Hepatocyte (in vitro differentiated cells): ENCODE data around the gene STARD7. TPM values are rescaled to one million over a fixed set of nuclear protein-coding genes. Genes with fewer than 3 reads are reported as not detected.

Experiments
- DNase-seq: peaks from one replicate; pipeline ENCODE4 v3.0.0-alpha.2; 2016; ENCODE audit warnings: low spot score
- H2AFZ ChIP-seq: fragments of 200-600 bp; sonication (generic); 2 replicates; pipeline ENCODE4 v1.6.0; 2016; ENCODE audit warnings: antibody characterized with exemption, mild to moderate bottlenecking
- H3K27ac ChIP-seq: fragments of 200-600 bp; sonication (generic); 2 replicates; pipeline ENCODE4 v1.5.1; 2016; ENCODE audit warnings: mild to moderate bottlenecking
- H3K27me3 ChIP-seq: fragments of 200-600 bp; sonication (generic); 2 replicates; pipeline ENCODE4 v1.6.1; 2016
- H3K36me3 ChIP-seq: fragments of 200-600 bp; sonication (generic); replicated peaks from 2 replicates; pipeline ENCODE4 v1.5.1; 2016; ENCODE audit warnings: low read depth; ENCODE audit not compliant: insufficient read depth
- H3K4me1 ChIP-seq: fragments of 200-600 bp; sonication (generic); 2 replicates; pipeline ENCODE4 v1.5.1; 2016; ENCODE audit warnings: mild to moderate bottlenecking, moderate library complexity; ENCODE audit not compliant: insufficient read depth
- H3K4me2 ChIP-seq: fragments of 200-600 bp; sonication (generic); 2 replicates; pipeline ENCODE4 v1.6.0; 2016
- H3K4me3 ChIP-seq: fragments of 200-600 bp; sonication (generic); 2 replicates; pipeline ENCODE4 v1.5.1; 2016; ENCODE audit warnings: mild to moderate bottlenecking
- H3K79me2 ChIP-seq: fragments of 200-600 bp; sonication (generic); 2 replicates; pipeline ENCODE4 v1.6.0; 2017; ENCODE audit warnings: mild to moderate bottlenecking
- H3K9me2 ChIP-seq: fragments of 200-600 bp; sonication (generic); replicated peaks from 2 replicates; pipeline ENCODE4 v1.6.0; 2017; ENCODE audit warnings: mild to moderate bottlenecking; ENCODE audit not compliant: insufficient read depth
- H3K9me3 ChIP-seq: fragments of 200-600 bp; sonication (generic); 2 replicates; pipeline ENCODE4 v1.5.1; 2016; ENCODE audit warnings: low read depth, mild to moderate bottlenecking
- H4K20me1 ChIP-seq: fragments of 200-600 bp; sonication (generic); 2 replicates; pipeline ENCODE4 v1.6.0; 2016; ENCODE audit warnings: mild to moderate bottlenecking; ENCODE audit not compliant: insufficient read depth, poor library complexity, severe bottlenecking
- CTCF ChIP-seq: fragments of 200-600 bp; sonication (generic); IDR thresholded peaks from 2 replicates; pipeline ENCODE4 v1.5.1; 2016; ENCODE audit warnings: antibody characterized with exemption, mild to moderate bottlenecking; ENCODE audit not compliant: poor library complexity
- EZH2 ChIP-seq: fragments of 200-600 bp; sonication (generic); IDR thresholded peaks from 2 replicates; pipeline ENCODE4 v1.6.1; 2016; ENCODE audit warnings: antibody characterized with exemption, mild to moderate bottlenecking, borderline replicate concordance
- EZH2phosphoT487 ChIP-seq: fragments of 200-600 bp; sonication (generic); IDR thresholded peaks from one replicate; pipeline ENCODE4 v1.6.1; 2018; ENCODE audit warnings: antibody characterized with exemption, mild to moderate bottlenecking, low read depth, moderate library complexity; ENCODE audit not compliant: unreplicated experiment, severe bottlenecking
- WGBS: methylation state at CpG from one replicate; pipeline ENCODE4 v1.1.6; 2016; ENCODE audit warnings: low lambda C conversion rate; ENCODE audit errors: missing lambda C conversion rate; 5-methylcytosine and 5-hydroxymethylcytosine counted together
- polyA plus RNA-seq: library from polyadenylated mRNA; unstranded; fragments of >200 nt; fragmentation: Nextera tagmentation; extraction: Ambion mirVana; gene quantifications from 2 replicates; pipeline ENCODE4 v1.2.1, GENCODE V29; 2016
- total RNA-seq: library from RNA; depleted of rRNA; stranded (reverse); fragments of >200 nt; gene quantifications from 2 replicates; pipeline ENCODE4 v1.2.3, GENCODE V29; 2014

STARD7 gene
- total and polyA plus RNA-seq, 2 experiments from 2014 or later: 101 to 138 TPM

GRCh38 chr2:96239091-96239490 lies 30.5 kb upstream of the STARD7 start:
- H3K9me3 ChIP-seq: no peaks in the 10 kb centered on the region
- no peak overlapping the region for H2AFZ ChIP-seq
- no peak overlapping the region for H3K27ac ChIP-seq
- WGBS: 87% methylated on average over 3 of the region's 3 CpGs
- TF ChIP-seq EZH2 (no peak), EZH2phosphoT487 (no peak), CTCF (no peak)
- H4K20me1 ChIP-seq: no peaks in the 10 kb centered on the region
- no peak overlapping the region for H3K4me2 ChIP-seq
- H3K4me3 ChIP-seq: no peak overlapping the region
- H3K36me3 ChIP-seq: no peaks in the 10 kb centered on the region
- H3K4me1 ChIP-seq: no peaks in the 10 kb centered on the region
- no peaks in the 10 kb centered on the region for H3K9me2 ChIP-seq
- no peak for DNase-seq
- no peaks in the 10 kb centered on the region for H3K27me3 ChIP-seq
- H3K79me2 ChIP-seq: no peaks in the 10 kb centered on the region

GRCh38 chr2:96238266-96238665 lies 29.6 kb upstream of the STARD7 start:
- H4K20me1 ChIP-seq: no peaks in the 10 kb centered on the region
- H3K9me2 ChIP-seq: no peaks in the 10 kb centered on the region
- H3K27me3 ChIP-seq: no peaks in the 10 kb centered on the region
- H3K4me1 ChIP-seq: no peaks in the 10 kb centered on the region
- no peaks in the 10 kb centered on the region for H3K79me2 ChIP-seq
- TF ChIP-seq CTCF (no peak), EZH2phosphoT487 (no peak), EZH2 (no peak)
- no peak overlapping the region for H3K4me3 ChIP-seq
- WGBS: 94% methylated on average over 3 of the region's 3 CpGs
- H3K36me3 ChIP-seq: no peaks in the 10 kb centered on the region
- H3K9me3 ChIP-seq: no peaks in the 10 kb centered on the region
- H2AFZ ChIP-seq: no peak overlapping the region
- H3K4me2 ChIP-seq: no peak overlapping the region
- H3K27ac ChIP-seq: no peak overlapping the region
- no peak for DNase-seq

- H3K27me3 ChIP-seq: no peaks in the 10 kb centered on the region
- H2AFZ ChIP-seq: no peak overlapping the region
- H3K9me2 ChIP-seq: no peaks in the 10 kb centered on the region
- H3K4me1 ChIP-seq: no peaks in the 10 kb centered on the region
- no peak overlapping the region for H3K27ac ChIP-seq
- H3K79me2 ChIP-seq: no peaks in the 10 kb centered on the region
- H3K4me2 ChIP-seq: no peak overlapping the region
- H3K36me3 ChIP-seq: no peaks in the 10 kb centered on the region
- no peak for TF ChIP-seq CTCF
- no peak for TF ChIP-seq EZH2phosphoT487
- no peak for TF ChIP-seq EZH2
- 94% methylated on average over 1 of the region's 1 CpG for WGBS
- no peak overlapping the region for H3K4me3 ChIP-seq
- DNase-seq: peak; percentile 55
- no peaks in the 10 kb centered on the region for H3K9me3 ChIP-seq
- H4K20me1 ChIP-seq: no peaks in the 10 kb centered on the region
These were observed 28.3 kb upstream of the STARD7 start for GRCh38 chr2:96236882-96237281.

GRCh38 chr2:96233880-96234316 lies 25.3 kb upstream of the STARD7 start:
- H3K27ac ChIP-seq: no peak overlapping the region
- 73% methylated on average over 4 of the region's 4 CpGs for WGBS

More at GRCh38 chr2:96233880-96234316, 25.3 kb upstream of the STARD7 start:
- Histone ChIP-seq H3K27me3 (no peaks in the 10 kb centered on the region), H4K20me1 (no peaks in the 10 kb centered on the region), H3K36me3 (no peaks in the 10 kb centered on the region), H3K4me1 (no peaks in the 10 kb centered on the region), H3K4me3 (no peak overlapping the region), H3K9me3 (no peaks in the 10 kb centered on the region), H3K79me2 (no peaks in the 10 kb centered on the region), H2AFZ (no peak overlapping the region), H3K4me2 (no peak overlapping the region), H3K9me2 (no peaks in the 10 kb centered on the region)
- DNase-seq: no peak
- TF ChIP-seq EZH2phosphoT487 (no peak), EZH2 (no peak), CTCF (no peak)
